Stimulated activated CD4-positive, alpha-beta T cell treated with anti-CD3 and anti-CD28 coated beads, TNF-alpha, amount 100 ng/mL, for 48 hours (primary cell): ENCODE results near the gene FOXL3.
"Not testable (repeated sequence)": the region's sequence is repeated elsewhere in the genome, so short reads cannot be mapped to it uniquely, and the experiment has no call there.

Source experiments
- DNase-seq, 3 donors: peaks; one replicate each; pipeline ENCODE4 v3.0.0-alpha.2; 2020; ENCODE audit warnings: low read depth in 3 of 3

The FOXL3 gene

GRCh38 chr7:289209-289755, 688 bp upstream of the FOXL3 start:
- no peak for DNase-seq

- DNase-seq: no peak
These were observed 793 bp downstream of the FOXL3 start for GRCh38 chr7:290554-291372.

- DNase-seq: no peak
These were observed 1.6 kb downstream of the FOXL3 start for GRCh38 chr7:291373-292092.

GRCh38 chr7:292226-292625, 2.3 kb downstream of the FOXL3 start:
- no peak for DNase-seq

GRCh38 chr7:292826-293225, 2.9 kb downstream of the FOXL3 start:
- DNase-seq: no peak

- DNase-seq: no peak
These were observed 3.9 kb downstream of the FOXL3 start for GRCh38 chr7:293681-294439.

- no peak for DNase-seq
These were observed 4.6 kb downstream of the FOXL3 start for GRCh38 chr7:294440-295154.

- no peak for DNase-seq
These were observed 5.5 kb downstream of the FOXL3 start for GRCh38 chr7:295155-296154.

GRCh38 chr7:296373-296945, 6.5 kb downstream of the FOXL3 start:
- no peak for DNase-seq

- DNase-seq: not testable (repeated sequence)
These were observed 7.2 kb downstream of the FOXL3 start for GRCh38 chr7:297141-297540.

GRCh38 chr7:297611-298374, 7.8 kb downstream of the FOXL3 start:
- no peak for DNase-seq

- DNase-seq: no peak
These were observed 8.4 kb downstream of the FOXL3 start for GRCh38 chr7:298375-298702.

- DNase-seq: no peak
These were observed 8.8 kb downstream of the FOXL3 start for GRCh38 chr7:298743-299142.

GRCh38 chr7:299169-299568, 9.2 kb downstream of the FOXL3 start:
- no peak for DNase-seq

- DNase-seq: no peak
These were observed 9.7 kb downstream of the FOXL3 start for GRCh38 chr7:299628-300027.

GRCh38 chr7:300048-300447, 10.1 kb downstream of the FOXL3 start:
- no peak for DNase-seq

- no peak for DNase-seq
These were observed 10.7 kb downstream of the FOXL3 start for GRCh38 chr7:300546-301290.

GRCh38 chr7:301291-302053, 11.5 kb downstream of the FOXL3 start:
- DNase-seq: no peak
